Measurements from ENCODE around the gene NF2. TPM values are rescaled to one million over a fixed set of nuclear protein-coding genes. Genes with fewer than 3 reads are reported as not detected.

The NF2 gene
- total and polyA plus RNA-seq, 8 donors, result 5.8 to 37.6 (median 18.3) TPM

GRCh38 chr22:29569011-29569678 lies 34.3 kb upstream of the NF2 start:
- no peak for DNase-seq
- intact Hi-C loops (cut with DNase I; ENCODE audit: low total_unique reads), result no loop called here
- no peaks in the 10 kb centered on the region for H3K9me3 ChIP-seq
- no peaks in the 10 kb centered on the region for H3K4me1 ChIP-seq
- no peaks in the 10 kb centered on the region for H3K27me3 ChIP-seq
- H3K27ac ChIP-seq, result no peak overlapping the region
- no peak overlapping the region for H3K4me3 ChIP-seq
- H3K36me3 ChIP-seq, result peaks cover 0 to 64% (median 56%) of the 10 kb centered on the region in 4 donors
- TF ChIP-seq CTCF (IDR thresholded peaks at IDR 0.05) (no peak), POLR2A (IDR thresholded peaks at IDR 0.05) (no peak), POLR2AphosphoS5 (IDR thresholded peaks at IDR 0.05) (no peak), EP300 (IDR thresholded peaks at IDR 0.05) (no peak)
- 84 to 90% (median 88%) methylated on average over 7 of the region's 7 CpGs for WGBS, 5 donors

GRCh38 chr22:29570456-29570855 lies 33.0 kb upstream of the NF2 start:
- Histone ChIP-seq H3K27me3 (no peaks in the 10 kb centered on the region), H3K27ac (no peak overlapping the region), H3K4me1 (no peaks in the 10 kb centered on the region), H3K36me3 (peaks cover 0 to 50% (median 46%) of the 10 kb centered on the region in 4 donors), H3K9me3 (no peaks in the 10 kb centered on the region), H3K4me3 (no peak overlapping the region)
- intact Hi-C loops (cut with DNase I; ENCODE audit: low total_unique reads), result no loop called here
- DNase-seq, result no peak
- TF ChIP-seq POLR2A (IDR thresholded peaks at IDR 0.05) (no peak), POLR2AphosphoS5 (IDR thresholded peaks at IDR 0.05) (no peak), EP300 (IDR thresholded peaks at IDR 0.05) (no peak), CTCF (IDR thresholded peaks at IDR 0.05) (no peak)
- WGBS, 5 donors, result 83 to 96% (median 91%) methylated on average over 4 to 7 of the region's 7 CpGs

- Histone ChIP-seq H3K27ac (no peak overlapping the region), H3K4me1 (no peaks in the 10 kb centered on the region), H3K9me3 (no peaks in the 10 kb centered on the region), H3K27me3 (no peaks in the 10 kb centered on the region), H3K36me3 (peaks cover 0 to 45% (median 42%) of the 10 kb centered on the region in 4 donors), H3K4me3 (no peak overlapping the region)
- WGBS, 5 donors, result 83 to 98% (median 87%) methylated on average over 2 of the region's 2 CpGs
- no peak for DNase-seq
- intact Hi-C loops (cut with DNase I; ENCODE audit: low total_unique reads), result no loop called here
- no peak for TF ChIP-seq CTCF (IDR thresholded peaks at IDR 0.05)
- TF ChIP-seq POLR2A (IDR thresholded peaks at IDR 0.05), result no peak
- no peak for TF ChIP-seq EP300 (IDR thresholded peaks at IDR 0.05)
- no peak for TF ChIP-seq POLR2AphosphoS5 (IDR thresholded peaks at IDR 0.05)
Observed at GRCh38 chr22:29570912-29571549, 32.4 kb upstream of the NF2 start.

GRCh38 chr22:29574762-29575450 lies 28.5 kb upstream of the NF2 start:
- TF ChIP-seq CTCF (IDR thresholded peaks at IDR 0.05) (no peak), POLR2A (IDR thresholded peaks at IDR 0.05) (no peak), EP300 (IDR thresholded peaks at IDR 0.05) (no peak), POLR2AphosphoS5 (IDR thresholded peaks at IDR 0.05) (no peak)
- intact Hi-C loops (cut with DNase I; ENCODE audit: low total_unique reads), result no loop called here
- Histone ChIP-seq H3K4me1 (peaks cover 0 to 2% (median under 1%) of the 10 kb centered on the region in 4 donors), H3K27me3 (no peaks in the 10 kb centered on the region), H3K27ac (no peak overlapping the region), H3K36me3 (peaks cover 0 to 7% (median 6%) of the 10 kb centered on the region in 4 donors), H3K4me3 (no peak overlapping the region), H3K9me3 (no peaks in the 10 kb centered on the region)
- DNase-seq, result no peak
- 81 to 91% (median 84%) methylated on average over 7 of the region's 7 CpGs for WGBS, 5 donors
